DMS153 treated with DMSO at 0.1 percent for 48 hours (cell line): Measurements from ENCODE around the gene CAMK1D.
"Not testable (repeated sequence)": the region's sequence is repeated elsewhere in the genome, so short reads cannot be mapped to it uniquely, and the experiment has no call there.

Experiments
- DNase-seq: peaks from one replicate; lab custom pipeline; 2025; ENCODE audit not compliant: unreplicated experiment; lab: John Stamatoyannopoulos, UW

Gene CAMK1D

DNA sequence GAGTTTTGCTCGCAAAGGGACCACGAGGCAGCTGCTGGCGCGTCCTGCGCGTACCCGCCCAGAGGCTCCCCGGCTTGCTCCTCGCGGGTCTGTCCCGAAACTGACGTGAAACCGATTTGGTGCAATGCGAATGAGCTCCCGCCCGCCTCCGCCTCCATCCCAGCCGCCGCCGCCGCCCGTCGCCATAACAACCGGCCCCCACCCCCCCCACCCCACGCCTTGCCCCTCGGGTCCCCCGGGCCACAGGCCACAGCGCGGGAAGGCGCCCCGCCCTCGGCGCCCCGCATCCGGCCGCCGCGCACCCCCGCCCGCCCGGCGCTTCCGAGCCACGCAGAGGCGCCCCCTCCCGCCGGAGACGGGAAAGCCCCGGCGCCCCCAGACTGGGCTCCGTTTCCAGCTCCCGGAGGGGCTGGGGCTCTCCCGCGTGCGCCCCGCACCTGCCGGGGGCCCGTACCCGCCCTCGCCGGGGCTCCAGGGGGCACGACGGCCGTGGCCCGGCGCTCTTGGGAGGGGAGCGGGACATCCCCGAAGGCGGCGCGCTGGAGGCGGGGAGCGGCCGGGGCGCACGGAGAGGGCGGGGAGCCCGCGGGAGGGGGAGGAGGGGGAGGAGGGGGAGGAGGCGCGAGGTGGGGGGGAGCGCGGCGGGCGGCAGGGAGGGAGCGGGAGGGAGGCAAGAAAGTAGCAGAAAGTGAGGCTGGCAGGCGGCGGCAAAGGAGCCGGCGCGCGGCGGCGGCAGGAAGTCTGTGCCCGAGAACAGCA is at the start of gene CAMK1D:
Gene CAMK1D (plus strand): TSS at position 678 of the 759 bp plus-strand sequence.
- DNase-seq, result no peak

- not testable (repeated sequence) for DNase-seq
These were observed 48.3 kb upstream of the CAMK1D start for GRCh38 chr10:12301036-12301435.

GRCh38 chr10:12308057-12308456 is 41.3 kb upstream of the CAMK1D start:
- DNase-seq, result no peak

- no peak for DNase-seq
These were observed 40.5 kb upstream of the CAMK1D start for GRCh38 chr10:12308736-12309375.

DNA sequence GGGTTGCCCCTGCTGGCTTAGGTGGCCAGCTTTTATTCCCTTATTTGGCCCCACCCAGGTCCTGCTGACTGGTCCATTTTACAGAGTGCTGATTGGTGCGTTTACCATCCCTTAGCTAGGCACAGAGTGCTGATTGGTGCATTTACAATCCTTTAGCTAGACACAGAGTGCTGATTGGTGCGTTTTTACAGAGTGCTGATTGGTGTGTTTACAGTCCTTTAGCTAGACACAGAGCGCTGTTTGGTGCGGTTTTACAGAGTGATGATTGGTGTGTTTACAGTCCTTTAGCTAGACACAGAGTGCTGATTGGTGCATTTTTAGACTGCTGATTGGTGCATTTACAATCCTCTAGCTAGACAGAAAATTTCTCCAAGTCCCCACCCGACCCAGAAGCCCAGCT is 39.6 kb upstream of the CAMK1D start:
- not testable (repeated sequence) for DNase-seq

DNA sequence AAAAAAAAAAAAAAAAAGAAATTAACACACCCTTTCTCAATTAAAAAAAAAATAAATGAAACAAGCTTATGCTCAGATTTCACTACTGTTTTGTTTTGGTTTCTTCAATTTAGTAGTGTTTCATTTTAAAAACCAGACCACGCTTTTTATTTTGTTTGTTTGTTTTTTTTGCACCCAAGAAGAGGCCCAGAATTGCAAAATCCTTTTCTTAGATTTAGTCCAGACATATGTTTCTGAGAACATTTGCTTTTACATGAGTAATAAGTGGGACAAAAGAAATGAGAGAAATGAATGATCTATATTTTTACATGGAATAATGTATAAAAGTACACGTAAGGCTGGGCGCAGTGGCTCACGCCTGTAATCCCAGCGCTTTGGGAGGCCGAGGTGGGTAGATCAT is 34.5 kb upstream of the CAMK1D start:
- no peak for DNase-seq

DNA sequence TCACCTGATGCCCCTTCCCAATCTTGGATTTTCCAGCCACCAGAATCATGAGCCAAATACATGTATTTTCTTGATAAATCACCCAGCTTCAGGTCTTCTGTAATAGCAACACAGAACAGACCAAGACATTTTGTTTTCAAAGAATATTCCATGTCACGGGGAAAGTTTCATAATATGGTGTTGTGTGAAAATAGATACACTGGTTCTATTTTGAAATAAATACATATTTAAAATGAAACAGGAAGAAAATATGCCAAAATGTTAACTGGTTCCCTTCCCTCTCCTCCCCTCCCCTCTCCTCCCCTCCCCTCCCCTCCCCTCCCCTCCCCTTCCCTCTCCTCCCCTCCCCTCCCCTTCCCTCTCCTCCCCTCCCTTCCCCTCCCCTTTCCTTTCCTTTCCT is 30.3 kb upstream of the CAMK1D start:
- DNase-seq, result no peak

GRCh38 chr10:12320892-12321291 is 28.5 kb upstream of the CAMK1D start:
- no peak for DNase-seq

- no peak for DNase-seq
These were observed 27.7 kb upstream of the CAMK1D start for GRCh38 chr10:12321641-12322040.

GRCh38 chr10:12322583-12323131 is 26.7 kb upstream of the CAMK1D start:
- no peak for DNase-seq

DNA sequence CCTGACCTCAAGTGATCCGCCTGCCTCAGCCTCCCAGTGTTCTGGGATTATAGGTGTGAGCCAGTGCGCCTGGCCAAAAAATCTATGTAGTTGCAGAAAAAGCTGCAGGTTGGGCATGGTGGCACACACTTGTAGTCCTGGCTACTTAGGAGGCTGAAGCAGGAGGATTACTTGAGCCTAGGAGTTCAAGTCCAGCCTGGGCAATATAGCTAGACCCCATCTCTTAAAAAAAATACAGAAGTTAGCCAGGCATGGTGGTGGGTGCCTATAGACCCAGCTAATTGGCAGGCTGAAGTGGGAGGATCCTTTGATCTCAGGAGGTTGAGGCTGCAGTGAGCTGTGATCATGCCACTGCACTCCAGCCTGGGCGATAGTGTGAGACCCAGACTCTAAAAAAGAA is 24.8 kb upstream of the CAMK1D start:
- no peak for DNase-seq

DNA sequence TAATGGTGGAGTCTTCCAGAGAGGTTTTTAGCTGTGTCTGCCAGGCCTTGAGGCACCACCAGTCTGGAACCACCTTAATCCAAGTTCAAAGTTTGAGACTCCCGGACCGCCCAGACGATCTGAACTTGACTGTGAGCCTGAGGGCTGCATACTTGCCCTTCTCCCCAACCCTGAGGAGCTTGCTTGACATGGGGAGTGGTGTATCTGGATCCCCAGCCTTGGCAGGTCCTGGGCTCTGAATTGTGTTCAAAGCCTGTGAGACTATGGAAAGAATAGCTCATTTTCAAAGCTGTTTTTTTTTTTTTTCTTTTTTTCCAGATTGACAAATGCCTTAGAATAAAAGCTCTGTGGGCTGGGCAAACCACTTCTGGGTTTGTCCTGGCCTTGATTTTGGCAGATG is 22.3 kb upstream of the CAMK1D start:
- no peak for DNase-seq

DNA sequence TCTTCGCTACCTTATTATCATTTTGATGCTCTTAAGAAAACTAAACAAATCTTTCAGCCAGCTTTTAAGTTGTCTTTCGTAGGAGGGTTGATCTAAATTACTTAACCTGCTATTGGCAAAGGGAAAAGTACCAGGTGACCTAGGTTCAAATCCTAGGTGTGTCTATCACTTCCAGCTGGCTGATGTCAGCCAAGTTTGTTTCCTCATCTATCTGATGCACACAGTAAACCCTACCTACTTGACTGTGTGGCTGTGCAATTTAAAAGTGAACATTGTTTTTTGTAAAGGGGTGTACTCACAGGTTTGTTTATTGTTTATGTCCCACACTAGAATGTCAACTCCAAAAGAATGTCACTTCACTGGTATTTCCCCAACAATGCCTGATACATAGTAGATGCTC is 21.9 kb upstream of the CAMK1D start:
- DNase-seq, result no peak

- not testable (repeated sequence) for DNase-seq
These were observed 21.0 kb upstream of the CAMK1D start for GRCh38 chr10:12328312-12328711.

DNA sequence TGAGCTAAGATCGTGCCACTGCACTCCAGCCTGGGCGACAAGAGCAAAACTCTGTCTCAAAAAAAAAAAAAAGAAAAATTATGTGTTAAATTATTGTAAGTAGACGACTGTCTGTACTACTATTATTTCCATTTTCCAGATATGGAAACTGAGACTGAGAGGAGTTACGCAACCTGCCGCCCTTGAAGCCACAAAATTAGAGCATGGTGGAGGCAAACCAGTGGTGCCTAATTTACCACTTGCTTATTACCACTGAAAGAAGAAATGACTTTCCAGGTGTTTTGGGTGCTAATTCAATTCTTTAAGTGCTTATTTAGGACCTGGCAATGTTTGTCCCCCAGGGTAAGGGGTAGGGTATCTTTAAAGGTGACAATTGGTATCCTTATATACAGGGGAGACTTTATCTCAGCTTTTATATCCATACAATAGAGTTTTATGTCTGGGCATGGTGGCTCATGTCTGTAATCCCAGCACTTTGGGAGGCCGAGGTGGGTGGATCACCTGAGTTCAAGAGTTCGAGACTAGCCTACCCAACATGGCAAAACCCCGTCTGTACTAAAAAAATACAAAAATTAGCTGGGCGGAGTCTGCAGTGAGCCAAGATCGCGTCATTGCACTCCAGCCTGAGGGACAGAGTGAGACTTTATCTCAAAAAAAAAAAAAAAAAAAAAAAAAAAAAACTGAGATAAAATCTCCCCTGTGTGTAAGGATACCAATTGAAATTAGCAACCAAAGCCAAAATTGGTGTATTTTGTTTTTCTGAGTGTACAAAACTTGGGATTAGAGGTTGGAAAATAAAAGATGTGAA is 16.6 kb upstream of the CAMK1D start:
- no peak for DNase-seq

DNA sequence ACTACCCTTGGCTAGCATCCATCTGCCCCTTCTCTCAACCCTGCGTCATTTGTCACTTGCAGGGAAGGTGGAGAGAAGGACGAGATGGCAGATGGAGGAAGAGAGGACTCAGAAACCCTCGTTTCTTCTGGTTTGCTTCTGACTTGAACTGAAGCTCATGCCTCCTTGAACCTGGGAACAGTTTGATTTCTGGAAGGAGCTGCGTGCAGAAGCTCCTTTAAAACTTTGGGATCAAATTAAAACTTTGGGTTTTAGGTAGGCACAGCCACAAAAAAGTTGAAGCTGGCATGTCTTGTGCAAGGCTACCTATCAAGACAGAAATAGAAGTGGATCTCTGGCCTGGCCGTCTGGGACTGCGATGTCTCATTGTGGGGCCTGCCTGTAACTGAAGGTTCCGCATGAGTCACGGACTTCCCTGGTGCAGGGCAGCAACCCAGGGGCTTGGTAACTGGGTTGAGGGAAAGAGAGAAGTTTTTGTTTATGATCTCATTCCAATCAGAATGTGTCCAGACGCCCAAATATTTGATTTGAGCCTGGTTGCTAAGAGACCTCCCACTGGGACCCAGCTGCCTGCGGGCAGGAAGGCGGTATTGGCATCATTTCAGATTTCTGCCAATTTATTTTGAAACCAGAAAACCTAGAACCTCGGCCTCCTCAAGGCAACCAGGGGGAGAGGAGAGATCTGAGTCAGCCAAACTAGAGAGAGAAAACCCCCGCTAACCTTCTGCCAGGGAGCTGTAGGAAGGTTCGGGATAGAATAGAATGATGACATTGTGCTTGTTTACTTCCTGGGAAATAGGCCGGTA is 15.8 kb upstream of the CAMK1D start:
- DNase-seq, result no peak

DNA sequence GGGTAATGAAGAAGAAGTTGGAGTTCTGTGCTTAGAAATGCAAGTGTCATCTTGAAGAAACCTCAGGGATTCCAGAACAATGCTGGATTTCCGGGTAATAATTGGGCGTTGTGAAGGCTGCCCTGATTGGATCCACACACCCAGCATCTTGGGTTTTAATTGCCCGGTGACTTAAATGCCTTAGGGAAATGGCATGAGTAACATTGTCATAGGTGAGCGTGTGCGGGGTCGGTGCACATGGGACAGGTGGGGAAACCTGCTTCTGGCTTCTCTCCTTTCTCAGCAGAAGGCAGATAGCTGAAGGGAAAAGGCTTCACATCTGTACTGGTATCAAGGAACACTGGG is 15.2 kb upstream of the CAMK1D start:
- no peak for DNase-seq

DNA sequence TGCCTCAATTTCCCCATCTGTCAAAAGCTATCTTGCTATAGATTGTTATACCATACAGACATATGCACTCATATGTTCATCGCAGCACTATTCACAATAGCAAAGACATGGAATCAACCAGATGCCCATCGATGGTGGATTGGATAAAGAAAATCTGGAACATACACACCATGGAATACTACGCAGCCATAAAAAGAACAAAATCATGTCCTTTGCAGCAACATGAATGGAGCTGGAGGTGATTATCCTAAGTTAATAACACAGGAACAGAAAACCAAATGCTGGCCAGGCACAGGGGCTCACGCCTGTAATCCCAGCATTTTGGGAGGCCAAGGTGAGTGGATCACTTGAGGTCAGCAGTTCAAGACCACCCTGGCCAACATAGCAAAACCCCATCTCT is 14.2 kb upstream of the CAMK1D start:
- DNase-seq, result not testable (repeated sequence)

DNA sequence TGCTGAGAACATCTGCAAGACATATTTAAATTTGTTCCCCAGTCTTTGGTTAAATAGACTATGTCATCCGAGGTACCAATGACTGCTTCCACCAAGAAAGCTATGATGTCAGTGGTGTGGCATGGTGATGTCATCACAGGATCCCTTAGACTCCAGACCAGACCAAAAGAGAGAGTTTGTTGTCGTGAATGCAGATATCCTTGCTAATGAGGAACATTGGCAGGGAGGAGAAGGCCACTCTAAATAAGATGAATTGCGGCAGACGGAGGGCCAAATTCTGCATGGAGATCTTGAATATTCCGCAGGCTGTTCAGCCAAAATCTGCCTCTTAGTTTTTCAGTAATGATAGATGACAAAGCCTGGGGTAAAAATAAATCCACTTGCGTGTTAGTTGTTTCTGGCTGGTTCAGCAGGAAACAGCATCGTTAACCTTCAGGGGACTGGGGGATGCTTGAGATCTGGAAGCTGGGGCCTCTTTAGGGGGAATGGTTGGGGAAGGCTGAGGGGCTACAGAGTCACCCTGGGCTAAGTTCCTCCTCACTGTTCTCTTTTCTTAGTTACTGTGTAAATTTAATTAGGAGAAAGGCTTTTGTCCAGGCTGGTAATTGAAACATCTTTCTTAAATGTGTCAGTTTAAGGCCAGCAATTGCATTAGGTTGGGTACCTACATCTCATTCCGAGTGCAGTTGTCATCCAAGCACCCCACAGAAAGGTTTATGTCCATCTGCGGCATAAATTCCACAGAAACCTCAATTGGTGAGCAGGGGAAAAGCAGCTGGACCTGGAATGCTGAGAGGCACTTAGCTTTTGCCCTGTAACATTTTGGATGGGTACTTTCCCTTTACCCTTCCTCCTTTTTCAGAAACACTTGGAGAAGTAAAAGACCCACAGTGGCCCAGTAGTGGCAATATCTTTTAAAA is 11.6 kb upstream of the CAMK1D start:
- DNase-seq, result no peak

DNA sequence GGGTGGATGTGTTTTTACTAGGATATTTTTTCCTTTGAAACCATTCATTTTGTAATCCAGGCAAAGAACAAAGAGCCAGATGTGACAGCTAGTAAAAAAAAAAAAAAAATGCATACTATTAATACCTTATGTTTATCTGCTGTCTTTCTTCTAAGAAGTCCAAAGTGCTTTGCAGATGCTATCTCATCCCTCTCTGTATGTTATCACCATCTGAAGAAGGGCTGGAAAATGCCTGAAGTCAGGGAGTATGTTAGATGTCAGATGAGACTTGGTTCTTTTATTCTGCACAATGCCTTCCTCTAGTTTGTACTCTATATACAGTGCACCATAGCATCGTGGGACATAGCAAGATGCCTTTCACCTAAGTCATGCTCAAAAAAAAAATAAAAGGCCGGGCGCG is 10.4 kb upstream of the CAMK1D start:
- DNase-seq, result no peak
